ENCODE results near the gene ZSWIM8.

GRCh38 chr10:73843261-73843660 is 57.9 kb downstream of the ZSWIM8 start:
- no peak for TF ChIP-seq RFX5 (IDR thresholded peaks at IDR 0.05; ENCODE audit: low read depth, low read length)
- no peak for TF ChIP-seq ZBTB11 (CRISPR knock-in tag; IDR thresholded peaks at IDR 0.05)
- TF ChIP-seq CTCF (IDR thresholded peaks at IDR 0.05 in 2 of 3, conservative IDR thresholded peaks at IDR 0.05 in 1 of 3; ENCODE audit: control insufficient read depth in 2 of 3, extremely low read depth in 1 of 3, insufficient read depth in 1 of 3, low read depth in 3 of 3, low read length in 3 of 3), result no peak
- no peak for TF ChIP-seq CHD4 (IDR thresholded peaks at IDR 0.05)
- no peak for TF ChIP-seq BCL3 (IDR thresholded peaks at IDR 0.05; ENCODE audit: borderline replicate concordance, insufficient read depth, low read depth, low read length, poor library complexity, severe bottlenecking)
- no peak for TF ChIP-seq KDM1A (IDR thresholded peaks at IDR 0.05; ENCODE audit: borderline replicate concordance)
- TF ChIP-seq HDAC2 (IDR thresholded peaks at IDR 0.05), result no peak
- no peak for TF ChIP-seq EP300 (IDR thresholded peaks at IDR 0.05; ENCODE audit: borderline replicate concordance in 1 of 2, control insufficient read depth in 1 of 2, low read depth in 2 of 2, low read length in 2 of 2)
- TF ChIP-seq NR2F1 (conservative IDR thresholded peaks at IDR 0.05), result no peak
- TF ChIP-seq NFYB (IDR thresholded peaks at IDR 0.05; ENCODE audit: insufficient read depth, low read depth, low read length), result no peak

Measured in GM12878 (cell line).